Activated T-helper 1 cell treated with anti-CD3 and anti-CD28 coated beads, Interleukin-12 subunit alpha, Interleukin-12 subunit beta, Interleukin-2, Interleukin-4 antibody, amounts not matched to agents 30 ng/mL and 10 ng/mL and 1 ng/mL, durations not matched to agents 14 hours and 24 hours and 36 hours (primary cell): ENCODE results near the gene GDF10. TPM values are rescaled to one million over a fixed set of nuclear protein-coding genes. Genes with fewer than 3 reads are reported as not detected.

Experiments used
- DNase-seq: peaks from one replicate; pipeline ENCODE4 v3.0.0; 2021; ENCODE audit warnings: low spot score
- H3K27ac Mint-ChIP-seq: one replicate; pipeline ENCODE4 v1.8.0; 2021; ENCODE audit warnings: mild to moderate bottlenecking, mixed read lengths
- H3K27me3 Mint-ChIP-seq: one replicate; pipeline ENCODE4 v1.8.0; 2022; ENCODE audit warnings: mild to moderate bottlenecking, moderate library complexity, mixed read lengths; ENCODE audit not compliant: insufficient read depth
- H3K36me3 Mint-ChIP-seq: one replicate; pipeline ENCODE4 v1.8.0; 2021; ENCODE audit warnings: low read depth, mixed read lengths
- H3K4me1 Mint-ChIP-seq: one replicate; pipeline ENCODE4 v1.8.0; 2021; ENCODE audit warnings: low read depth, mixed read lengths
- H3K4me3 Mint-ChIP-seq: one replicate; pipeline ENCODE4 v1.8.0; 2021; ENCODE audit warnings: mild to moderate bottlenecking, moderate library complexity, mixed read lengths
- H3K9me3 Mint-ChIP-seq: one replicate; pipeline ENCODE4 v1.8.0; 2021; ENCODE audit warnings: mixed read lengths
- intact Hi-C: fragments of 100-400 bp; cut with micrococcal nuclease; formaldehyde crosslinking; loops from one replicate; pipeline ENCODE4 v1.15.1; 2024
- total RNA-seq: library from RNA; stranded (reverse); gene quantifications from 2 replicates; pipeline ENCODE4 v1.2.3, GENCODE V29; 2022

GDF10 gene
- total RNA-seq, 1 donor from 2014 or later, result 0.34 TPM

GRCh38 chr10:47278152-47278473 is 21.9 kb upstream of the GDF10 start:
- Mint-ChIP-seq H3K4me3 (no peak overlapping the region), H3K4me1 (peaks cover 22% of the 10 kb centered on the region), H3K9me3 (peaks cover 3% of the 10 kb centered on the region), H3K27me3 (peaks cover 5% of the 10 kb centered on the region), H3K36me3 (no peaks in the 10 kb centered on the region), H3K27ac (no peak overlapping the region)
- intact Hi-C loops, result no loop called here
- no peak for DNase-seq

GRCh38 chr10:47278720-47279119 is 21.3 kb upstream of the GDF10 start:
- no peak for DNase-seq
- Mint-ChIP-seq H3K4me1 (peaks cover 22% of the 10 kb centered on the region), H3K27ac (no peak overlapping the region), H3K36me3 (no peaks in the 10 kb centered on the region), H3K27me3 (peaks cover 5% of the 10 kb centered on the region), H3K9me3 (no peaks in the 10 kb centered on the region), H3K4me3 (no peak overlapping the region)
- intact Hi-C loops, result no loop called here

- H3K27ac Mint-ChIP-seq, result peak overlapping the region; percentile 9
- H3K36me3 Mint-ChIP-seq, result no peaks in the 10 kb centered on the region
- H3K27me3 Mint-ChIP-seq, result peaks cover 5% of the 10 kb centered on the region
- intact Hi-C loops, result no loop called here
- no peak for DNase-seq
- peaks cover 22% of the 10 kb centered on the region for H3K4me1 Mint-ChIP-seq
- no peaks in the 10 kb centered on the region for H3K9me3 Mint-ChIP-seq
- no peak overlapping the region for H3K4me3 Mint-ChIP-seq
Observed at GRCh38 chr10:47279276-47279675, 20.7 kb upstream of the GDF10 start.

GRCh38 chr10:47282005-47282656 is 17.9 kb upstream of the GDF10 start:
- intact Hi-C loops, result no loop called here
- DNase-seq, result no peak
- Mint-ChIP-seq H3K36me3 (no peaks in the 10 kb centered on the region), H3K9me3 (no peaks in the 10 kb centered on the region), H3K27me3 (peaks cover 3% of the 10 kb centered on the region), H3K4me3 (no peak overlapping the region), H3K27ac (no peak overlapping the region), H3K4me1 (peaks cover 30% of the 10 kb centered on the region)

GRCh38 chr10:47282657-47283018 is 17.4 kb upstream of the GDF10 start:
- H3K27ac Mint-ChIP-seq, result no peak overlapping the region
- H3K9me3 Mint-ChIP-seq, result no peaks in the 10 kb centered on the region
- intact Hi-C loops, result no loop called here
- H3K27me3 Mint-ChIP-seq, result peaks cover 3% of the 10 kb centered on the region
- H3K4me1 Mint-ChIP-seq, result peaks cover 25% of the 10 kb centered on the region
- DNase-seq, result no peak
- no peaks in the 10 kb centered on the region for H3K36me3 Mint-ChIP-seq
- H3K4me3 Mint-ChIP-seq, result no peak overlapping the region

GRCh38 chr10:47283101-47283630 is 16.8 kb upstream of the GDF10 start:
- Mint-ChIP-seq H3K4me3 (no peak overlapping the region), H3K27ac (no peak overlapping the region), H3K4me1 (peaks cover 22% of the 10 kb centered on the region), H3K9me3 (no peaks in the 10 kb centered on the region), H3K36me3 (no peaks in the 10 kb centered on the region), H3K27me3 (peaks cover 3% of the 10 kb centered on the region)
- DNase-seq, result no peak
- intact Hi-C loops, result no loop called here

- no peak for DNase-seq
- Mint-ChIP-seq H3K27me3 (peaks cover 3% of the 10 kb centered on the region), H3K9me3 (no peaks in the 10 kb centered on the region), H3K4me3 (no peak overlapping the region), H3K4me1 (peaks cover 18% of the 10 kb centered on the region), H3K36me3 (no peaks in the 10 kb centered on the region), H3K27ac (no peak overlapping the region)
- intact Hi-C loops, result no loop called here
Observed at GRCh38 chr10:47283848-47284247, 16.1 kb upstream of the GDF10 start.

GRCh38 chr10:47285381-47286115 is 14.4 kb upstream of the GDF10 start:
- intact Hi-C loops, result no loop called here
- Mint-ChIP-seq H3K36me3 (no peaks in the 10 kb centered on the region), H3K4me3 (no peak overlapping the region), H3K4me1 (peaks cover 18% of the 10 kb centered on the region), H3K27ac (peak overlapping the region; percentile 57), H3K27me3 (peaks cover 2% of the 10 kb centered on the region), H3K9me3 (no peaks in the 10 kb centered on the region)
- no peak for DNase-seq

- no peak overlapping the region for H3K4me3 Mint-ChIP-seq
- no peak overlapping the region for H3K27ac Mint-ChIP-seq
- DNase-seq, result no peak
- intact Hi-C loops, result no loop called here
- H3K9me3 Mint-ChIP-seq, result no peaks in the 10 kb centered on the region
- H3K4me1 Mint-ChIP-seq, result peaks cover 18% of the 10 kb centered on the region
- peaks cover 3% of the 10 kb centered on the region for H3K27me3 Mint-ChIP-seq
- no peaks in the 10 kb centered on the region for H3K36me3 Mint-ChIP-seq
Observed at GRCh38 chr10:47286116-47286505, 13.9 kb upstream of the GDF10 start.

GRCh38 chr10:47286591-47287315 is 13.2 kb upstream of the GDF10 start:
- intact Hi-C loops, result no loop called here
- peaks cover 3% of the 10 kb centered on the region for H3K27me3 Mint-ChIP-seq
- no peak overlapping the region for H3K4me3 Mint-ChIP-seq
- peak overlapping the region; percentile 37 for H3K27ac Mint-ChIP-seq
- H3K9me3 Mint-ChIP-seq, result no peaks in the 10 kb centered on the region
- H3K4me1 Mint-ChIP-seq, result peaks cover 18% of the 10 kb centered on the region
- no peak for DNase-seq
- H3K36me3 Mint-ChIP-seq, result no peaks in the 10 kb centered on the region

- no peak for DNase-seq
- no peak overlapping the region for H3K27ac Mint-ChIP-seq
- intact Hi-C loops, result no loop called here
- peaks cover 18% of the 10 kb centered on the region for H3K4me1 Mint-ChIP-seq
- H3K4me3 Mint-ChIP-seq, result no peak overlapping the region
- H3K27me3 Mint-ChIP-seq, result peaks cover 3% of the 10 kb centered on the region
- H3K9me3 Mint-ChIP-seq, result no peaks in the 10 kb centered on the region
- H3K36me3 Mint-ChIP-seq, result no peaks in the 10 kb centered on the region
Observed at GRCh38 chr10:47287365-47287802, 12.6 kb upstream of the GDF10 start.

GRCh38 chr10:47287805-47288204 is 12.2 kb upstream of the GDF10 start:
- intact Hi-C loops, result no loop called here
- Mint-ChIP-seq H3K27ac (no peak overlapping the region), H3K9me3 (no peaks in the 10 kb centered on the region), H3K4me3 (no peak overlapping the region), H3K36me3 (no peaks in the 10 kb centered on the region), H3K27me3 (peaks cover 3% of the 10 kb centered on the region), H3K4me1 (peaks cover 18% of the 10 kb centered on the region)
- DNase-seq, result no peak

- Mint-ChIP-seq H3K27me3 (peaks cover 3% of the 10 kb centered on the region), H3K27ac (no peak overlapping the region), H3K4me1 (peaks cover 18% of the 10 kb centered on the region), H3K9me3 (no peaks in the 10 kb centered on the region), H3K4me3 (no peak overlapping the region), H3K36me3 (no peaks in the 10 kb centered on the region)
- intact Hi-C loops, result no loop called here
- DNase-seq, result no peak
Observed at GRCh38 chr10:47288236-47288635, 11.8 kb upstream of the GDF10 start.
